Large intestine (tissue), 3 donors: ENCODE results near the gene SPEF2. TPM values are rescaled to one million over a fixed set of nuclear protein-coding genes. Genes with fewer than 3 reads are reported as not detected.

ENCODE experiments used
- DNase-seq, 2 donors: peaks; one replicate each; pipeline versions ENCODE4 v3.0.0 to v3.0.0-alpha.2; 2013
- H3K27ac ChIP-seq: one replicate; pipeline ENCODE4 v1.5.1; 2013; ENCODE audit warnings: low read length
- H3K27me3 ChIP-seq: 2 replicates; pipeline ENCODE4 v1.6.1; 2013; ENCODE audit warnings: low read length; ENCODE audit not compliant: control insufficient read depth, insufficient read depth
- H3K36me3 ChIP-seq: 2 replicates; pipeline ENCODE4 v1.6.1; 2013; ENCODE audit warnings: low read length; ENCODE audit not compliant: control insufficient read depth, insufficient read depth
- H3K4me1 ChIP-seq: one replicate; pipeline ENCODE4 v1.6.1; 2013; ENCODE audit warnings: low read length; ENCODE audit not compliant: control insufficient read depth, insufficient read depth
- H3K4me3 ChIP-seq: one replicate; pipeline ENCODE4 v1.5.1; 2013; ENCODE audit warnings: low read length
- H3K9me3 ChIP-seq: one replicate; pipeline ENCODE4 v1.6.1; 2013; ENCODE audit warnings: mild to moderate bottlenecking, low read depth, low read length, moderate library complexity; ENCODE audit not compliant: control insufficient read depth
- WGBS: methylation state at CpG from one replicate; pipeline ENCODE4 v1.1.5; 2013; ENCODE audit warnings: low lambda C conversion rate; ENCODE audit not compliant: insufficient coverage; 5-methylcytosine and 5-hydroxymethylcytosine counted together
- polyA plus RNA-seq: library from polyadenylated mRNA; unstranded; fragments of 120-200 nt; gene quantifications from one replicate; pipeline ENCODE4 v1.2.1, GENCODE V29; 2013

SPEF2 gene
- polyA plus RNA-seq, 1 donor, result 17.3 TPM

DNA sequence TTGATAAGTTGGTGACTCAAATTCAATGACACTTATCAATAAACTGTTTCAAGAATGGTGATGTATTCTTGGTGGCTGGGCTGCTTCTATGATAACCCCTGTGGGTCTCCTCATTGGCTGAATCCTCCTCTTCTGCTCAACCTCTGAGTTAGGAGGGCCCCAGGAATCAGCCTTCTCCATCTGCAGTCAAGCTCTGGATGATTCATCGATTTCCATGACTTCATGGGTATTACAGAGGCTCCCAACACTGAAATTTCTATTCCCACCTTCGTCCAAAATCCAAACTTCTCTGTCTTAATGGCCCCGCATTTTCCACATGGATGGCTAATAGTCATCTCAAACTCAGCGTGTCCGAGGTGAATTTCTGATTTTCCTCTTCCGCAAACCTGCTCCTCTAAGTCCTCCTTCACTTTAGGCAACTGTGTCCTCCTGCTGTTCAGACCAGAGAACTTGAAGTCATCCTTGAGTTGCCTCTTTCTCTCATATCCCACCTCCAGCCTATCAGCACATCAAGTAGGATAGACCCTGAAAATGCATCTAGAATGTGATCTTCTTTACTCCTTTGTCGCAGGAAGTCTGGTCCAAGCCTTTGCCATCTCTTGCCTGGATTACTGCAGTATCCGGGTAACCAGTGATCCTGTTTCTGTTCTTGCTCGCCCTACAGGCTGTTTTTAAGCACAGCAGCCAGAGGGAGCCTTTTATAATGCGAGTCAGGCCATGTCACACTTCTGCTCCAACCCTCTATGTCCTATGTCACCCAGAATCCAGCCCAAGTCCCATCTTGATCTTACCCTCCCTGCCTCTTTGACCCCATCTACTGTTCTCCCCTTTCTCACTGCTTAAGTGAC lies 197.7 kb downstream of the SPEF2 start:
- WGBS, result 86% methylated on average over 4 of the region's 10 CpGs

DNA sequence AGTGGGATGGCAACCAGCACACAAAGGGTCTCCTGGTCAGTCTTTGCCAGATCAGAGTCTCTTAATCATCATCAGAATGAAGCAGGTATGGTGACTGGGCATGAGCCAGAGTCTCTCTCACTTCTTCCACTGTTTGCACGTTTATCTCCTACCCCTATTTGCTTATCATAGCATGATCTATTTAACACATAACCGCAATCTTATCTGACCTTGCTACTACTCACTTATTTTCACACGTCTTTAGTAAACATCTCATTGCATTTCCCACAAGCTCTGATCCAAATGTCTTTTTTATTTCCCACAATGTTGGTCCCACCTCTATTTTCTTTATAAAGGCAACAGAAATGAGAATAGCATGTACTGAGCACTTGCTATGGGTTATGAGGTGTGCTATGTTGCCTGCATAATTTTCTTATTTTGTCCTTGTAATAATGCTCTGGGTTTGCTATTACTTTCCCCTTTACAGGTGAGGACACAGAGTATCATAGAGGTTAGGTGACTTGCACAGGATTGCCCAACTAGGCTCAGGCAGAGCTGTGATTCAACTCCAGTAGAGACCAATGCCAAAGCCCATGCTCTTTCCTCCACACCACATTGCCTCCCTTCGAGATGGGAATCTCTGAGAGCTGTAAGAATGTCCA lies 199.3 kb downstream of the SPEF2 start:
- DNase-seq, result no peak
- WGBS, result 39% methylated on average over 3 of the region's 4 CpGs

More for the DNA sequence above, 197.7 kb downstream of the SPEF2 start:
- Histone ChIP-seq H3K4me3 (no peak overlapping the region), H3K4me1 (no peaks in the 10 kb centered on the region), H3K9me3 (no peaks in the 10 kb centered on the region), H3K27ac (no peak overlapping the region), H3K36me3 (no peaks in the 10 kb centered on the region), H3K27me3 (peaks cover 2% of the 10 kb centered on the region)
- no peak for DNase-seq

DNA sequence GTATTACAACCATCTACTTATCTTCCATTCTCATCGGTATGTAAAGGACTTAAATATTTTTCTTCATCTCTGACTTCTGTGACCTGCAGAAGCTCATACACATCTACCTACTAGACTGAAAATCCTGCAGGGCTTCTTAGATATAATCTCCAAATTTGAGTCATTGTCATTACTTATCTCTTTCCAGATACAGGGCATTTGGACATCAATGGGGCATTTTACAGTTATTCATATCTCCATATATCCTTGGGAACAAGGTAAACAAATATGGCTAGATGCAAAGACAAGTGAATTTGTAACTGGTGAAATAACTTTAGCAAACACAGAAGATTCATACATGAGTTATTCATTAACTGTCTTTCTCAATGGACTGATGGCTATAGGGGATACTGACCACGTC lies 201.4 kb downstream of the SPEF2 start:
- Histone ChIP-seq H3K4me3 (no peak overlapping the region), H3K9me3 (no peaks in the 10 kb centered on the region), H3K36me3 (no peaks in the 10 kb centered on the region), H3K27me3 (peaks cover 2% of the 10 kb centered on the region), H3K4me1 (no peaks in the 10 kb centered on the region), H3K27ac (no peak overlapping the region)
- WGBS, result no CpG with 5 or more reads among the region's 2 CpGs
- DNase-seq, result no peak

More for the DNA sequence above, 199.3 kb downstream of the SPEF2 start:
- peaks cover 2% of the 10 kb centered on the region for H3K27me3 ChIP-seq
- no peaks in the 10 kb centered on the region for H3K4me1 ChIP-seq
- H3K9me3 ChIP-seq, result no peaks in the 10 kb centered on the region
- H3K36me3 ChIP-seq, result no peaks in the 10 kb centered on the region
- H3K27ac ChIP-seq, result no peak overlapping the region
- H3K4me3 ChIP-seq, result no peak overlapping the region

DNA sequence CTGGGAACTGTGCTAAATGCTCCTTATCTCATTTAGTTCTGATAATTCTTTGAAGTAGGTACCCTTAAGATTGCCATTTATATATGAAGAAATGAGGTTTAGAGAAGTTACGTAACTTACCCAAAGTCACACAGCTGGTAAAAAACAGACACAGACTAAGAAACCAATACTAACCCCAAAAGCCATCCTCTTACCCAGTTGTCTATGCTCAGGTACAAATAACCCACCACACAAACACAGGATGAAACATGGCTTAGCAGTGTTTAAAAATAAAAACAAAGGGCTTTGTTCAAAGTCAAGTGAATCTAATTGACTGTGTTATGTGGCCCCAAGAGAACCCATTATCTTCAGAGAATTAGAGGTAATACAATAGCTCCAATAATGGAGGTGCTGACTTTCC lies 202.0 kb downstream of the SPEF2 start:
- Histone ChIP-seq H3K27ac (no peak overlapping the region), H3K4me3 (no peak overlapping the region), H3K9me3 (no peaks in the 10 kb centered on the region), H3K27me3 (peaks cover 2% of the 10 kb centered on the region), H3K4me1 (no peaks in the 10 kb centered on the region), H3K36me3 (no peaks in the 10 kb centered on the region)
- no CpG with 5 or more reads among the region's 1 CpG for WGBS
- no peak for DNase-seq

DNA sequence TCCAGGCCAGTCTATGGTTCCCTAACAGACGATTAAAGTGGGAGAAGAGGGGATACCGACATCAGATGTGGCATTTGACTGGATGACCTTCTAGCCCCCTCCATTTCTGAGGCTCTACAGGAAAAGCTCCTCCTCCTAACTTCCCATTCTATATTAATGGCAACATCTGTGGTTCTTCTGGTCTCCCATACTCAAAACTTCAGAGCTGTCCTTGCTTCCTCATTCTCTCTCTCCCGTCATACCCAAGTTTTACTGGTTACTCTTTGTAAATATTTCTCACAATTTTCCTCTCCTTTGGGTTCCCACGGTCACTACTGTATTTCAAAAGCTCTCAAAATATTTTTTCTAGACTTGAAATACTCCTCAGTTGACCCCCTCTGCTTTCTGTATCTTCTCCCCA lies 203.1 kb downstream of the SPEF2 start:
- Histone ChIP-seq H3K36me3 (no peaks in the 10 kb centered on the region), H3K4me1 (no peaks in the 10 kb centered on the region), H3K4me3 (no peak overlapping the region), H3K27ac (no peak overlapping the region), H3K9me3 (no peaks in the 10 kb centered on the region), H3K27me3 (peaks cover 2% of the 10 kb centered on the region)
- WGBS, result 85% methylated on average over 2 of the region's 4 CpGs
- no peak for DNase-seq

DNA sequence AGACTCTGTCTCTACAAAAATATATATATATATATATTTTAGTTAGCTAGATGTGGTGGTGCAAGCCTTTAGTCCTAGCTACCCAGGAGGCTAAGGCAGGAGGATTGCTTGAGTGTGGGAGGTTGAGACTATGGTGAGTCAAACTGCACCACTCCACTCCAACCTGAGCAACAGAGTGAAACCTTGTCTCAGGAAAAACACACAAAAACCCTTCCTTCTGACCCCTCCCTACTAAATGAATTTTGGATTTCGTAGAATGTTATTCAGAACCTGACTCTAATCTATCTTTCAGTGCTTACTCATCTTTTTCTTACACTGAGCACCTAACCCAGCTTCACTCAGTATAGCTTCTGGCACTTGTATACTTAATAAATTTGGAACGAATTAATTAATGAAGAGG lies 203.8 kb downstream of the SPEF2 start:
- no peaks in the 10 kb centered on the region for H3K36me3 ChIP-seq
- whole genome bisulfite sequencing, result 88% methylated on average over 2 of the region's 2 CpGs
- H3K9me3 ChIP-seq, result no peaks in the 10 kb centered on the region
- H3K27ac ChIP-seq, result no peak overlapping the region
- no peaks in the 10 kb centered on the region for H3K4me1 ChIP-seq
- DNase-seq, result no peak
- peaks cover 3% of the 10 kb centered on the region for H3K27me3 ChIP-seq
- no peak overlapping the region for H3K4me3 ChIP-seq

DNA sequence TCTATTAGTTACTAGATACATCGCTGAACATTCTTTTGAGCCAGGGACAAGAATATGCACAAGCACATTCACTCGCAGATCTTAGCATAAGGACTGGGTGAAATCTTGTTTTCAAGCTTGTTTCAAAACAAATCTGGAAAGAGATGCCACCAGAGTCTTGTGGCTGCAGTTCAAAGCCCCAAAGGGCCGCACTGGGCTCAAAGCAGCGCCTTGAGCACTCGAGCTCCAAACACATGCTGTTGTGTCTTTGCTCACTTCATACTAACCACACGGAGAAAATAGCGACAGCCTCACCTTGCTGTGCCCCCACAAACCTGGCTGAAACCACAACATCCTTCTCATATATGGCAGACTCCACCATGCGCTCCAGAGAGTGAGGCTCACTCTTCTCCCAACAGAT lies 204.8 kb downstream of the SPEF2 start:
- Histone ChIP-seq H3K36me3 (no peaks in the 10 kb centered on the region), H3K27me3 (peaks cover 4% of the 10 kb centered on the region), H3K4me3 (no peak overlapping the region), H3K4me1 (no peaks in the 10 kb centered on the region), H3K9me3 (no peaks in the 10 kb centered on the region), H3K27ac (no peak overlapping the region)
- no CpG with 5 or more reads among the region's 8 CpGs for WGBS
- no peak for DNase-seq

DNA sequence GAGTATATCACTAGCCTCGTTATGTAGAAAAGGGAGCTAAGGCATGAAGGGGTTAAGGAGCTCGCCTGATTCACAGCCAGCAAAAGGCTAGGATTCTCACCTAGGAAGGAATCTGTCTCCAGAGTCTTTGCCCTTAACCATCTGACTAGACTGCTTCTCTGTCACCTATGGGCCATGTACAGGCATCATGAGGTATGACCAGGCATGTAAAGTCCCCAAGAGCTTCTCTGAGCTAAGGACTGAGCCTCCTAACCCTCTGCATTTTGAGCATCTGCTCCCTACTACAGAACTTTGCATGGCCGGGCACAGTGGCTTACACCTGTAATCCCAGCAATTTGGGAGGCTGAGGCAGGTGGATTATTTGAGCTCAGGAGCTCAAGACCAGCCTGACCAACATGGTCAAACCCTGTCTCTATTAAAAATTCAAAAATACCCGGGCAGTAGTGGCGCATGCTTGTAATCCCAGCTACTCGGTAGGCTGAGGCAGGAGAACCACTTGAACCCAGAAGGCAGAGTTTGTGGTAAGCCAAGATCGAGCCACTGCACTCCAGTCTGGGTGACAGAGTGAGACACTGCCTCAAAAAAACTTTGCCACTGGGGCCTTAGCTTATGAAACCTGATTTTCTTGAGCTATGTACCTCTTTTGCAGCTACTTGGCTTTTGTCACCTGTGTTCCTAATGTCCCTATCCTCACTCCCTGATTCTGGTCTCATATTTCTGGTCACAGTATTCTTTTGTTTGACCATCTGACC lies 205.9 kb downstream of the SPEF2 start:
- Histone ChIP-seq H3K9me3 (no peaks in the 10 kb centered on the region), H3K27me3 (peaks cover 4% of the 10 kb centered on the region), H3K4me3 (no peak overlapping the region), H3K36me3 (no peaks in the 10 kb centered on the region), H3K4me1 (no peaks in the 10 kb centered on the region), H3K27ac (no peak overlapping the region)
- no CpG with 5 or more reads among the region's 7 CpGs for WGBS
- DNase-seq, result no peak

DNA sequence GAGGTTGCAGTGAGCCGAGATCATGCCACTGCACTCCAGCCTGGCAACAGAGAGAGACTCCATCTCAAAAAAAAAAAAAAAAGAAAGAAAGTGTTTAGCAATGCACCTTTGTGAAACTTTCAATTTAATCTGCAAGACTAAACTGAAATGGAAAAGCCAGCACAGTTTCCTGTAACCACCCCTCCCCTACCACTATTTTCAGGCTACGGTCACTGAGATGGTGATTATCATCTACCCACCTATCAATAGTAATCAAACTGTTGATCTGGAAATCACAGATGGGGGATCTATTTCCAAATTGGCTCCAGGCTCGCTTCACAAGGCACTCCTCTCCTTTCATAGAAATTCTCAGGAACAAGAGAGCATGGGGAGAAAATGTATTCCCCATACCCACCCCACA lies 208.4 kb downstream of the SPEF2 start:
- no peak for DNase-seq
- H3K4me3 ChIP-seq, result no peak overlapping the region
- H3K27ac ChIP-seq, result no peak overlapping the region
- H3K9me3 ChIP-seq, result no peaks in the 10 kb centered on the region
- peaks cover 4% of the 10 kb centered on the region for H3K27me3 ChIP-seq
- no peaks in the 10 kb centered on the region for H3K4me1 ChIP-seq
- WGBS, result 100% methylated on average over 1 of the region's 3 CpGs
- no peaks in the 10 kb centered on the region for H3K36me3 ChIP-seq

DNA sequence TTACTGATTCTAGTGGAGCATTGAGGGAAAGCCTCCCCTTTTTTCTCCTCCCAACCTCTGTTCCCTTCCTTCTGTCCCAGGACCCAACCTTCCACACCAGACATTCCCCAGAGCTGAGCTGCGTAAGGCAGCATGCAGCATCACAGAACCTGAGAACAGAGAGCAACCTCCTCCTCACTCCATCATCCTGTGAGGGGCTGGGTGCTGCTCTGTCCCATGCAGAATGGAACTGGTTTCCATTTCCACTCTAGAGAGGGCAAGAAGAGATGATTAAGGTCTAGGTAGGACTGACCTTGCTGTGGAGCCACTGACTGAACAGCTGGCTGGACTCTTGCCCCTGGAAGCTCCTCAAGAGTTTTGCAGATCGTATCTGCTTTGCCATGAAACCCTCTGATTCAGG lies 208.9 kb downstream of the SPEF2 start:
- Histone ChIP-seq H3K27me3 (peaks cover 5% of the 10 kb centered on the region), H3K4me1 (no peaks in the 10 kb centered on the region), H3K27ac (no peak overlapping the region), H3K36me3 (no peaks in the 10 kb centered on the region), H3K4me3 (no peak overlapping the region), H3K9me3 (no peaks in the 10 kb centered on the region)
- WGBS, result no CpG with 5 or more reads among the region's 2 CpGs
- no peak for DNase-seq
